Muscle layer of colon (tissue), 2 donors: ENCODE results near the gene CTDSP1.

Experiments used
- H3K27ac ChIP-seq: one replicate; pipeline ENCODE4 v1.7.0; 2013; ENCODE audit warnings: low read depth, mild to moderate bottlenecking, low read length, moderate library complexity
- H3K27me3 ChIP-seq, 2 donors: one replicate each; pipeline ENCODE4 v1.7.0; 2013; ENCODE audit warnings: low read length in 2 of 2, mild to moderate bottlenecking in 2 of 2; ENCODE audit not compliant: insufficient read depth in 2 of 2, control insufficient read depth in 1 of 2
- H3K36me3 ChIP-seq: one replicate; pipeline ENCODE4 v1.7.0; 2013; ENCODE audit warnings: mild to moderate bottlenecking, low read length; ENCODE audit not compliant: insufficient read depth
- H3K4me1 ChIP-seq: one replicate; pipeline ENCODE4 v1.7.0; 2013; ENCODE audit warnings: mild to moderate bottlenecking, low read length; ENCODE audit not compliant: insufficient read depth
- H3K4me3 ChIP-seq, 2 donors: one replicate each; pipeline ENCODE4 v1.7.0; 2013; ENCODE audit warnings: low read length in 2 of 2, low read depth in 1 of 2, mild to moderate bottlenecking in 1 of 2, moderate library complexity in 1 of 2
- H3K9ac ChIP-seq: one replicate; pipeline ENCODE4 v1.7.0; 2013; ENCODE audit warnings: low read length
- H3K9me3 ChIP-seq: one replicate; pipeline ENCODE4 v1.7.0; 2013; ENCODE audit warnings: mild to moderate bottlenecking, low read length
- donor health status: abdominal sarcoma.
- donor health status: Adenocarcinoma of cecum.

Gene CTDSP1

DNA sequence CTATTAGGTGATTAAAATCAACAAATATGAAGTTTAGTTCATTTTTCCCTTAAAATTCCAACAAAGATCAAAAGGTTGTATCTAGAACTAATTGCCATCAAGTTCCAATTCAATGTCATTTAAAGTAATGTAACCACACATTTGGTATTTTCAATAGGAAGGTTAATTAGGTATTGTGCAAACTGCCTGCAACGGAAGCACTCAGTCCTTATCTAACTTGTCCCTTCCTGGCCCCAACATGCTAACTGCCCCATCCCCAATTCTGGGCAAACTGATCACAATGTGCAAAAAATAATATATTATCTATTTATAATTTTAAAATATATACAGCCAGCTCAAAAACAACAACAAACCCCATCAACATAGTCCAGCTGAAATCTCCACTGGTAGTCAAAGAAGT lies 52.4 kb downstream of the CTDSP1 start:
- no peaks in the 10 kb centered on the region for H3K27me3 ChIP-seq
- H3K27ac ChIP-seq, result no peak overlapping the region
- H3K4me3 ChIP-seq, result no peak overlapping the region
- H3K36me3 ChIP-seq, result peaks cover 37% of the 10 kb centered on the region
- no peaks in the 10 kb centered on the region for H3K4me1 ChIP-seq
- H3K9ac ChIP-seq, result no peak overlapping the region
- H3K9me3 ChIP-seq, result no peaks in the 10 kb centered on the region
